H1 (cell line): Measurements from ENCODE around the gene C10orf120. TPM values are rescaled to one million over a fixed set of nuclear protein-coding genes. Genes with fewer than 3 reads are reported as not detected.

ENCODE experiments used
- ASH2L ChIP-seq: fragments of 200-600, 300-600 bp; sonication (generic); IDR thresholded peaks from one replicate; pipeline ENCODE4 v1.7.1; 2017; ENCODE audit warnings: low read length
- BRCA1 ChIP-seq: IDR thresholded peaks from 2 replicates; pipeline ENCODE4 v1.6.1; 2012; ENCODE audit warnings: low read depth, low read length, improper control_type of control experiment
- HDAC6 ChIP-seq: IDR thresholded peaks from one replicate; pipeline ENCODE4 v1.7.1; 2012; ENCODE audit warnings: low read depth, mild to moderate bottlenecking, inconsistent platforms, low read length, moderate library complexity
- JUND ChIP-seq: IDR thresholded peaks from 2 replicates; pipeline ENCODE4 v1.6.1; 2011; ENCODE audit warnings: mild to moderate bottlenecking, improper control_type of control experiment, low read length
- MAFK ChIP-seq: IDR thresholded peaks from 2 replicates; pipeline ENCODE4 v1.6.1; 2012; ENCODE audit warnings: low read depth, mild to moderate bottlenecking, improper control_type of control experiment, low read length
- RNF2 ChIP-seq: fragments of 200-900, 300-1000 bp; sonication (generic); IDR thresholded peaks from 2 replicates; pipeline ENCODE4 v1.7.1; 2016; ENCODE audit warnings: borderline replicate concordance, low read depth, mild to moderate bottlenecking, antibody characterized with exemption, low read length; ENCODE audit not compliant: poor library complexity, severe bottlenecking; ENCODE audit errors: missing control alignments
- SP1 ChIP-seq: IDR thresholded peaks from 2 replicates; pipeline ENCODE4 v1.6.1; 2011; ENCODE audit warnings: low read depth, low read length
- TAF7 ChIP-seq: optimal IDR thresholded peaks from 2 replicates; pipeline ENCODE3; 2011; ENCODE audit warnings: low read depth, mild to moderate bottlenecking, inconsistent platforms, low read length, moderate library complexity, borderline replicate concordance
- TEAD4 ChIP-seq: IDR thresholded peaks from 2 replicates; pipeline ENCODE4 v1.6.1; 2012; ENCODE audit warnings: low read depth, low read length, inconsistent platforms, mixed read lengths
- YY1 ChIP-seq: IDR thresholded peaks from 2 replicates; pipeline ENCODE4 v1.6.1; 2011; ENCODE audit warnings: low read depth, mild to moderate bottlenecking, low read length
- polyA plus RNA-seq, 7 experiments: library from polyadenylated mRNA; depleted of rRNA in 3 of 7; stranded (reverse) in 5 of 7; unstranded in 2 of 7; fragments of >200 nt in 5 of 7; fragments of 200-250 nt in 2 of 7; gene quantifications; 1 replicate in 5 of 7; 2 replicates in 1 of 7; 4 replicates in 1 of 7; pipeline versions ENCODE4 v1.2.1 to v1.2.3, GENCODE V29; 2011 to 2013; ENCODE audit warnings: missing spikeins in 2 of 7, mixed read lengths in 2 of 7
- total RNA-seq: library from RNA; stranded (reverse); fragmentation: NEBNext Ultra II Directional; extraction: Animal tissue kit (Norgen Biotek cat#: 25700); gene quantifications from 2 replicates; pipeline ENCODE4 v1.2.1, GENCODE V29; 2021
- TF ChIP-seq, protein P1 (sequence below): IDR thresholded peaks from 2 replicates; pipeline ENCODE4 v1.6.1; 2011; ENCODE audit warnings: low read depth, mild to moderate bottlenecking, low read length; ENCODE audit not compliant: insufficient read depth
- TF ChIP-seq, protein P2 (sequence below), 3 experiments: IDR thresholded peaks; 1 replicate in 2 of 3; 2 replicates in 1 of 3; pipeline versions ENCODE4 v1.5.1 to v1.6.1; 2011; ENCODE audit warnings: low read length in 3 of 3, mild to moderate bottlenecking in 3 of 3, inconsistent platforms in 2 of 3, low read depth in 1 of 3, moderate library complexity in 1 of 3; ENCODE audit not compliant: insufficient read depth in 1 of 3; ENCODE audit errors: control extremely low read depth in 1 of 3
- TF ChIP-seq, protein P3 (sequence below): IDR thresholded peaks from 2 replicates; pipeline ENCODE4 v1.6.1; 2012; ENCODE audit warnings: inconsistent platforms

Gene C10orf120
- total and polyA plus RNA-seq, 2 of the 8 experiments (the other 6 are each of a cell fraction or from before 2014, with no cell fraction given) = not detected

DNA sequence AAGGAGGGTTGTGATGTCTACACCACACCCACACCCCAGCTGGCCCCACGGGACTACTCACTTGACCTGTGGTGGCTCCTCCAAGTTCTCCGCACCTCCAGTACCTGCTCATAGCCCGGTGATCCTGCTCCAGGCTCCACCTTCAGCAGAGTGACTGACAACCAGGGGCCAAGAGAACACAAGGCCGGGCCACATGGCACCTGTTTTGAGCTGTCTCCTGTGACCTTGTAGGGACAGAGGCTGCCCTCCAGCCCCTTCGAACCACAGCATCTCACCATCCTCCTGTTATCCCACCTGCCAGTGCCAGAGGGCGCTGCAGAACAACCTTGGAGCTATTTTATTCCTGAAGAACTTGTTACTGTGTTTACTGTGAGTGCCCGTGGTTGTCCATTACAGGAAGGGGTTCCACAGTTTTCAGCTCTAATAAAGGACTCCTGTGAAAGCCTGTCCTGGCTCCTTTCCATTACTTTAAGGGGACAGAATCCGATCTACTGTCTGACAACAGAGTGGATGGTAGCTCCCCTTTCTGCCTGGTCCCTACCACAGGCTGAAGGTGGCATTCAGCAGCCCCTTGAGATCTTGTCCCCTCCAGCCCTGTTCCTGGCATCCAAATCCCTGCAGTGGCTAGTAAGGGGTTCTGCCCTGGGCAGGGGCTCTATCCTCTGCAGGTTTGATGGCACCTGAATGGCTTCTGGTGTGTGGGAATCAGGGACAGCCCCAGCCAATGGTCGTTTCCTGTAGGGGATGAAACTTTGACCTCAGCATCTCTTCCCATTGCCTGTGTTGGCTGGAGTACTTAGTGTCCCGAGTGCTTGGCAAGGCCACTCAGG lies 50.8 kb downstream of the C10orf120 start (continued):
- TF ChIP-seq RNF2 (no peak), TAF7 (no peak), TEAD4 (no peak), BRCA1 (no peak), YY1 (0 out of 2 replicates have a peak, but pooled peaks have one; percentile 35), SP1 (no peak), JUND (no peak), MAFK (no peak), HDAC6 (no peak), ASH2L (no peak)
- TF ChIP-seq, protein P1, sequence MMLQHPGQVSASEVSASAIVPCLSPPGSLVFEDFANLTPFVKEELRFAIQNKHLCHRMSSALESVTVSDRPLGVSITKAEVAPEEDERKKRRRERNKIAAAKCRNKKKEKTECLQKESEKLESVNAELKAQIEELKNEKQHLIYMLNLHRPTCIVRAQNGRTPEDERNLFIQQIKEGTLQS = no peak
- TF ChIP-seq, protein P2, sequence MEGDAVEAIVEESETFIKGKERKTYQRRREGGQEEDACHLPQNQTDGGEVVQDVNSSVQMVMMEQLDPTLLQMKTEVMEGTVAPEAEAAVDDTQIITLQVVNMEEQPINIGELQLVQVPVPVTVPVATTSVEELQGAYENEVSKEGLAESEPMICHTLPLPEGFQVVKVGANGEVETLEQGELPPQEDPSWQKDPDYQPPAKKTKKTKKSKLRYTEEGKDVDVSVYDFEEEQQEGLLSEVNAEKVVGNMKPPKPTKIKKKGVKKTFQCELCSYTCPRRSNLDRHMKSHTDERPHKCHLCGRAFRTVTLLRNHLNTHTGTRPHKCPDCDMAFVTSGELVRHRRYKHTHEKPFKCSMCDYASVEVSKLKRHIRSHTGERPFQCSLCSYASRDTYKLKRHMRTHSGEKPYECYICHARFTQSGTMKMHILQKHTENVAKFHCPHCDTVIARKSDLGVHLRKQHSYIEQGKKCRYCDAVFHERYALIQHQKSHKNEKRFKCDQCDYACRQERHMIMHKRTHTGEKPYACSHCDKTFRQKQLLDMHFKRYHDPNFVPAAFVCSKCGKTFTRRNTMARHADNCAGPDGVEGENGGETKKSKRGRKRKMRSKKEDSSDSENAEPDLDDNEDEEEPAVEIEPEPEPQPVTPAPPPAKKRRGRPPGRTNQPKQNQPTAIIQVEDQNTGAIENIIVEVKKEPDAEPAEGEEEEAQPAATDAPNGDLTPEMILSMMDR (IDR thresholded peaks at IDR 0.05; ENCODE audit: control extremely low read depth in 1 of 3, insufficient read depth in 1 of 3, low read depth in 1 of 3, low read length in 3 of 3) = peak; percentile 88 to 91 (median 88)
- TF ChIP-seq, protein P3, sequence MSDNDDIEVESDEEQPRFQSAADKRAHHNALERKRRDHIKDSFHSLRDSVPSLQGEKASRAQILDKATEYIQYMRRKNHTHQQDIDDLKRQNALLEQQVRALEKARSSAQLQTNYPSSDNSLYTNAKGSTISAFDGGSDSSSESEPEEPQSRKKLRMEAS = peak; percentile 53; the same call in 1 of the 2 replicates
